Breast epithelium (tissue), 4 donors: ENCODE results near the gene PDE4A. TPM values are rescaled to one million over a fixed set of nuclear protein-coding genes. Genes with fewer than 3 reads are reported as not detected.

Experiments used
- DNase-seq, 2 donors: peaks; one replicate each; pipeline ENCODE4 v3.0.0-alpha.2; 2019; ENCODE audit warnings: low spot score in 2 of 2
- H3K27ac ChIP-seq, 2 donors: fragments of 200-600 bp; sonication (generic) in 1 of 2; one replicate each; pipeline ENCODE4 v1.5.1; 2016 to 2019; ENCODE audit warnings: mild to moderate bottlenecking in 1 of 2
- H3K27me3 ChIP-seq, 2 donors: fragments of 200-600 bp; sonication (generic) in 1 of 2; one replicate each; pipeline versions ENCODE4 v1.5.1 to v1.6.0; 2017 to 2019; ENCODE audit warnings: control low read depth in 1 of 2, mild to moderate bottlenecking in 1 of 2
- H3K36me3 ChIP-seq: fragments of 200-600 bp; one replicate; pipeline ENCODE4 v1.5.1; 2019
- H3K4me1 ChIP-seq, 2 donors: fragments of 200-600 bp; sonication (generic); one replicate each; pipeline ENCODE4 v1.5.1; 2016 to 2019; ENCODE audit warnings: control low read depth in 1 of 2
- H3K4me3 ChIP-seq, 3 donors: fragments of 200-600 bp; sonication (generic); 1 replicate in 2 of 3; 2 replicates in 1 of 3; pipeline ENCODE4 v1.5.1; 2016 to 2019; ENCODE audit warnings: mild to moderate bottlenecking in 3 of 3, moderate library complexity in 2 of 3
- H3K9me3 ChIP-seq, 2 donors: fragments of 200-600 bp; sonication (generic) in 1 of 2; one replicate each; pipeline ENCODE4 v1.5.1; 2016 to 2019; ENCODE audit warnings: control low read depth in 1 of 2
- POLR2A ChIP-seq: fragments of 450-650 bp; IDR thresholded peaks from one replicate; pipeline ENCODE4 v1.6.1; 2016; ENCODE audit warnings: antibody characterized with exemption, mild to moderate bottlenecking, moderate library complexity
- POLR2AphosphoS5 ChIP-seq, 3 donors: sonication (generic); formaldehyde crosslinking; IDR thresholded peaks; one replicate each; pipeline ENCODE4 v1.6.1; 2017; ENCODE audit warnings: antibody characterized with exemption in 3 of 3
- intact Hi-C: fragments of 100-400 bp; cut with DNase I; formaldehyde crosslinking; loops from one replicate; pipeline ENCODE4 v1.15.1; 2023; ENCODE audit warnings: low total_unique reads
- total RNA-seq, 3 donors: library from RNA; depleted of rRNA; stranded (reverse); fragments of >200 nt; gene quantifications; one replicate each; pipeline ENCODE4 v1.1.0, GENCODE V29; 2016
- TF ChIP-seq, protein P1 (sequence below), 3 donors: fragments of 450-650 bp; IDR thresholded peaks; one replicate each; pipeline ENCODE4 v1.5.1; 2016 to 2017; ENCODE audit warnings: antibody characterized with exemption in 3 of 3, mild to moderate bottlenecking in 3 of 3, moderate library complexity in 3 of 3

PDE4A gene
- total RNA-seq, 3 donors from 2014 or later: 5.6 to 20.3 (median 12.1) TPM

DNA sequence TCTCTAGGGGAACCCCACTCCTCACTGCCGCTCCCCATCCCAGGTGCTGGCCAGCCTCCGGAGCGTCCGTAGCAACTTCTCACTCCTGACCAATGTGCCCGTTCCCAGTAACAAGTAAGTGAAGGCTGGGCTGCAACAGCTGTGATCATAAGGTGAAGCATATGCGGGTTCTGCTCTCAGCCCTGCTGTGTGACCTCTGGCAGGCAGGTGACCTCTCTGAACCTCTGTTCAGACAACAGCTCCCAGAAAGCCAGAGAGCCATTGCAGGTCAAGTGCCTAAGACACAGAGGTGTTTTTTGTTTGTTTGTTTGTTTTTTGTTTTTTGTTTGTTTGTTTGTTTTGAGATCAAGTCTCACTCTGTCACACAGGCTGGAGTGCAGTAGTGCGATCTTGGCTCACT lies 28.7 kb downstream of the PDE4A start:
- no peak overlapping the region for H3K4me3 ChIP-seq
- no peak overlapping the region for H3K27ac ChIP-seq
- H3K4me1 ChIP-seq: no peaks in the 10 kb centered on the region
- no peaks in the 10 kb centered on the region for H3K36me3 ChIP-seq
- no peak for TF ChIP-seq POLR2AphosphoS5 (IDR thresholded peaks at IDR 0.05)
- TF ChIP-seq, protein P1, sequence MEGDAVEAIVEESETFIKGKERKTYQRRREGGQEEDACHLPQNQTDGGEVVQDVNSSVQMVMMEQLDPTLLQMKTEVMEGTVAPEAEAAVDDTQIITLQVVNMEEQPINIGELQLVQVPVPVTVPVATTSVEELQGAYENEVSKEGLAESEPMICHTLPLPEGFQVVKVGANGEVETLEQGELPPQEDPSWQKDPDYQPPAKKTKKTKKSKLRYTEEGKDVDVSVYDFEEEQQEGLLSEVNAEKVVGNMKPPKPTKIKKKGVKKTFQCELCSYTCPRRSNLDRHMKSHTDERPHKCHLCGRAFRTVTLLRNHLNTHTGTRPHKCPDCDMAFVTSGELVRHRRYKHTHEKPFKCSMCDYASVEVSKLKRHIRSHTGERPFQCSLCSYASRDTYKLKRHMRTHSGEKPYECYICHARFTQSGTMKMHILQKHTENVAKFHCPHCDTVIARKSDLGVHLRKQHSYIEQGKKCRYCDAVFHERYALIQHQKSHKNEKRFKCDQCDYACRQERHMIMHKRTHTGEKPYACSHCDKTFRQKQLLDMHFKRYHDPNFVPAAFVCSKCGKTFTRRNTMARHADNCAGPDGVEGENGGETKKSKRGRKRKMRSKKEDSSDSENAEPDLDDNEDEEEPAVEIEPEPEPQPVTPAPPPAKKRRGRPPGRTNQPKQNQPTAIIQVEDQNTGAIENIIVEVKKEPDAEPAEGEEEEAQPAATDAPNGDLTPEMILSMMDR (IDR thresholded peaks at IDR 0.05): no peak
- TF ChIP-seq POLR2A: no peak
- intact Hi-C loops: no loop called here
- no peaks in the 10 kb centered on the region for H3K27me3 ChIP-seq
- no peak for DNase-seq
- no peaks in the 10 kb centered on the region for H3K9me3 ChIP-seq

DNA sequence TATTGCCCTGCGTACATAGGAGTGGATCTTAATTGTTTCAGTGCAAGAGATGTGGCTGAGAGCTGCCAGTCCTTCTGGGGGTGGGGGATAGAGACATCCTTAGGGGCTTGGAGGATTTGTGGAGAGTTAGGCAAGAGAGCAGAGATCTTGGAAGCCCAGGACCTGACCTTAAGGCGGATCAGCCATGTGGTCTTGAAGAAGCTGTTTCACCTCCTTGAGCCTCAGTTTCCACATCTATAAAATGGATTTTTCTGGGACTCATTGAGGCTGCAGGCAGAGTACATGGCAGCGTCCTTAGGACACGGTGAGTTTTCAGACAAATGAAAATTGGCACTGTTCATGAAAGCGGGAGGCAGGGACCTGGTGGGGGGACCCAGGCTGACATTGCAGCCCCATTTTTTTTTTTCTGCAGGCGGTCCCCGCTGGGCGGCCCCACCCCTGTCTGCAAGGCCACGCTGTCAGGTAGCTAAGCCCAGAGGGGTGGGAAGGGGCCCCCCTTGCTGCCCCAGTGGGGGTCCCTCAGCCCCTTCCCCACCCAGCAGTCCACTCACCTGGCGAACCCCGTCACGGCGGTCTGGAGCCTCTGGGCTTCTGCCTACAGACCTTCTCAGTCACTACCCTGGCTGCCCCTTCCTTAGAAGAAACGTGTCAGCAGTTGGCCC lies 30.0 kb downstream of the PDE4A start:
- H3K27me3 ChIP-seq: no peaks in the 10 kb centered on the region
- DNase-seq: no peak
- intact Hi-C loops: no loop called here
- no peaks in the 10 kb centered on the region for H3K36me3 ChIP-seq
- H3K9me3 ChIP-seq: no peaks in the 10 kb centered on the region
- no peak overlapping the region for H3K27ac ChIP-seq
- TF ChIP-seq, protein P1 (IDR thresholded peaks at IDR 0.05): no peak
- no peak for TF ChIP-seq POLR2A
- TF ChIP-seq POLR2AphosphoS5 (IDR thresholded peaks at IDR 0.05): no peak
- H3K4me3 ChIP-seq: no peak overlapping the region
- no peaks in the 10 kb centered on the region for H3K4me1 ChIP-seq

DNA sequence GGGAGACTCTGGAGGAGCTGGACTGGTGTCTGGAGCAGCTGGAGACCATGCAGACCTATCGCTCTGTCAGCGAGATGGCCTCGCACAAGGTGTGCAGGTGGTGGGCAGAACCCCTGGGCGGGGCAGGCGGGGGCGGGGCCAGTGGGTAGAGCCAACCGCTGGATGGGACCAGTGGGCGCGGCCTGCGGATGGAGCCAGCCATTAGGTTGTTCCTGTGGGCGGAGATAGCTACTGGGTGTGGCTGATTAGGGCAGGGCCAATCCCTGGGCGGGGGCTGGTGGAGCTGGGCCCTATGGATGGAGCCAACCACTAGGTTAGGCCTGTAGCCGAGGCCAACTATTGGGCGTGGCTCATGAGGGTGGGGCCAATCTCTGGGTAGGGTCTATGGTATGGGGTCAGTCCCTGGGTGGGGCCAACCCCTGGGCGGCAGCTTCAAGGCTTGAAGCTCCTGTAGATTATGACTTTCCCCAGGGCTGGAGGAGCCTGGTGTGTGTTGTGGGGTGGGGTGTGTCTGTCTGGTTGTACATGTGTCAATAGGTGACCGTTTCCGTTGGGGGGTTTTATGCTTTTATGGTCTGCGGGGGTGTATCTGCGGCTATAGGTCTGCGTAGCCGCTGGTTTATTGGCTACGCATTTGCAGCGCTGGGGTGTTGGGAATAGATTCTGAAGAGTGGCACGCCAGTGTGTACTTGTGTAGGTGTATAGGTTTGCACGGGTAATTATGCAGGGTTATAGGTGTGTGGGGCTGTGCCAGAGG lies 30.7 kb downstream of the PDE4A start:
- no peak overlapping the region for H3K27ac ChIP-seq
- TF ChIP-seq, protein P1 (IDR thresholded peaks at IDR 0.05): no peak
- TF ChIP-seq POLR2A (no peak), POLR2AphosphoS5 (IDR thresholded peaks at IDR 0.05) (no peak)

DNA sequence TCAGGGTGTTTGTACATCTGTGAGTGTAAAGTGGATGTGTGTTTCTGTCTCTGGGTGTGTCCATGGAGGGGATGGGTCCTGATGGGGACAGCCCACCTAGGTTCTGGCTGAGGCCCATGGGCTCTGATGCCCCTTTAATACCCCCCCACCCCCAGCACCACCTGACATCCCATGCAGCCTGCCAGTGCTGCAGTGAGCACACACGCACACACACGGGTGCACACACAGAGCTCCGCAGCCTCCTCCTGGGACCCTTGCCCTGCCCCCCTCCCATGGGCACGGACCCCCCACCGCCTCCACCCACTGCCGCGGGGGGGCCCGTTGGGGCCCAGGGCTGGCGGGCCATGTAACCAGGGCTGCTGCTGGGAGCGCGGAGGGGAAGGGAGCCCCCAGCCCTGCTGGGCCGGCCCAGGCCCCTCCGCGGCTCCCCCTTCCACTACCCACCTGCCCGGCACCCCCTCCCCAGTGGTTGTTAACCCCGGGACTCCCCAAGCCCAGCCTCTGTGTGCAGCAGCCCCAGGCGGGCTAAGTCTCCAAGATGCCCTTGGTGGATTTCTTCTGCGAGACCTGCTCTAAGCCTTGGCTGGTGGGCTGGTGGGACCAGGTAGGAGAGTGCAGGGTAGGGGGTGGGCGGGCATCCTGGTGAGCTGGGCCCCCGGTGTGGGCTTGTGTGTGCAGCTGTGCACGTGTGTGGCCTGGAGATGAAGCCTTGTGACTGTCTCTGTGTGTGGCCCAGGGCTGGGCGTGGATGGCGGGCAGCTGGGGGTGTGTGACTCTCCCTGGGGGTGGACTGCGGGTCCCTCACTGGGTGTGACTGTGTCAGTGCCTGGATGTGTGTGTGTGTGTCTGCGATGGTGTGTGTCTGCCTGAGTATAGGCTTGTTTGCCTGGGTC lies 32.6 kb downstream of the PDE4A start:
- intact Hi-C loops: no loop called here

More for the DNA sequence above, 30.7 kb downstream of the PDE4A start:
- Histone ChIP-seq H3K4me3 (no peak overlapping the region), H3K36me3 (no peaks in the 10 kb centered on the region), H3K27me3 (no peaks in the 10 kb centered on the region), H3K4me1 (no peaks in the 10 kb centered on the region), H3K9me3 (no peaks in the 10 kb centered on the region)
- DNase-seq: no peak
- intact Hi-C loops: no loop called here

More for the DNA sequence above, 32.6 kb downstream of the PDE4A start:
- Histone ChIP-seq H3K9me3 (no peaks in the 10 kb centered on the region), H3K36me3 (no peaks in the 10 kb centered on the region), H3K4me3 (no peak overlapping the region), H3K27ac (no peak overlapping the region), H3K27me3 (no peaks in the 10 kb centered on the region), H3K4me1 (no peaks in the 10 kb centered on the region)
- TF ChIP-seq POLR2AphosphoS5 (IDR thresholded peaks at IDR 0.05) (no peak), POLR2A (no peak)
- TF ChIP-seq, protein P1 (IDR thresholded peaks at IDR 0.05): no peak
- DNase-seq: no peak
